Measurements from ENCODE around the gene KCNJ2. TPM values are rescaled to one million over a fixed set of nuclear protein-coding genes. Genes with fewer than 3 reads are reported as not detected.

The KCNJ2 gene
- total and polyA plus RNA-seq, 2 donors (not counting 1 experiment from before 2014, with no cell fraction given) = not detected

- Histone ChIP-seq H3K9me3 (ENCODE audit: control extremely low read depth in 1 of 3, control insufficient read depth in 2 of 3, insufficient read depth in 1 of 3, low read length in 2 of 3) (no peaks in the 10 kb centered on the region), H3K79me2 (ENCODE audit: control insufficient read depth, insufficient read depth, low read length) (no peaks in the 10 kb centered on the region), H3K27ac (ENCODE audit: low read length in 2 of 2) (no peak overlapping the region), H2AFZ (ENCODE audit: insufficient read depth, low read depth, low read length, poor library complexity, severe bottlenecking) (no peak overlapping the region), H3K4me2 (replicated peaks; ENCODE audit: low read depth, low read length, poor library complexity, severe bottlenecking) (no peak overlapping the region), H4K20me1 (ENCODE audit: control insufficient read depth, insufficient read depth, low read length, poor library complexity, severe bottlenecking) (no peaks in the 10 kb centered on the region), H3K36me3 (replicated peaks in 1 of 2; ENCODE audit: control extremely low read depth in 1 of 2, control insufficient read depth in 1 of 2, extremely low read depth in 1 of 2, insufficient read depth in 2 of 2, low read length in 1 of 2) (no peaks in the 10 kb centered on the region), H3K4me3 (ENCODE audit: control extremely low read depth in 1 of 5, extremely low read depth in 1 of 5, insufficient read depth in 1 of 5, low read depth in 2 of 5, low read length in 4 of 5) (no peak overlapping the region), H3K9ac (ENCODE audit: low read length) (no peak overlapping the region), H3K4me1 (ENCODE audit: control insufficient read depth in 2 of 2, insufficient read depth in 2 of 2, low read length in 2 of 2) (no peaks in the 10 kb centered on the region), H3K27me3 (replicated peaks in 1 of 4; ENCODE audit: control extremely low read depth in 1 of 4, control insufficient read depth in 3 of 4, insufficient read depth in 4 of 4, low read length in 3 of 4) (no peaks in the 10 kb centered on the region)
- no CpG with 5 or more reads among the region's 2 CpGs for WGBS (ENCODE audit: insufficient coverage)
- intact Hi-C loops (cut with micrococcal nuclease) = no loop called here
- CTCF ChIA-PET = no interaction called here
- Mint-ChIP-seq H3K27me3 (no peaks in the 10 kb centered on the region), H3K4me3 (no peak overlapping the region), H3K4me1 (no peaks in the 10 kb centered on the region), H3K9me3 (ENCODE audit: insufficient read depth) (no peaks in the 10 kb centered on the region), H3K27ac (no peak overlapping the region)
- POLR2A ChIA-PET = interaction anchor here (0.7 kb wide), 1 partner anchor 12 kb away, joined by 9 read pairs; no protein-coding TSS in a partner anchor
- TF ChIP-seq EZH2 (IDR thresholded peaks at IDR 0.05; ENCODE audit: borderline replicate concordance, insufficient read depth, low read depth, low read length, poor library complexity, severe bottlenecking) (no peak), CTCF (IDR thresholded peaks at IDR 0.05) (no peak)
- no peak for ATAC-seq (ENCODE audit: low read depth)
- DNase-seq = no peak
Measured at GRCh38 chr17:70190959-70191805, 21.9 kb downstream of the KCNJ2 start.

GRCh38 chr17:70195091-70195490, 25.8 kb downstream of the KCNJ2 start:
- Histone ChIP-seq H2AFZ (ENCODE audit: insufficient read depth, low read depth, low read length, poor library complexity, severe bottlenecking) (no peak overlapping the region), H3K36me3 (replicated peaks in 1 of 2; ENCODE audit: control extremely low read depth in 1 of 2, control insufficient read depth in 1 of 2, extremely low read depth in 1 of 2, insufficient read depth in 2 of 2, low read length in 1 of 2) (no peaks in the 10 kb centered on the region), H3K9ac (ENCODE audit: low read length) (no peak overlapping the region), H3K27ac (ENCODE audit: low read length in 2 of 2) (no peak overlapping the region), H3K4me3 (ENCODE audit: control extremely low read depth in 1 of 5, extremely low read depth in 1 of 5, insufficient read depth in 1 of 5, low read depth in 2 of 5, low read length in 4 of 5) (no peak overlapping the region), H3K4me1 (ENCODE audit: control insufficient read depth in 2 of 2, insufficient read depth in 2 of 2, low read length in 2 of 2) (no peaks in the 10 kb centered on the region), H3K27me3 (replicated peaks in 1 of 4; ENCODE audit: control extremely low read depth in 1 of 4, control insufficient read depth in 3 of 4, insufficient read depth in 4 of 4, low read length in 3 of 4) (no peaks in the 10 kb centered on the region), H3K79me2 (ENCODE audit: control insufficient read depth, insufficient read depth, low read length) (no peaks in the 10 kb centered on the region), H4K20me1 (ENCODE audit: control insufficient read depth, insufficient read depth, low read length, poor library complexity, severe bottlenecking) (no peaks in the 10 kb centered on the region), H3K4me2 (replicated peaks; ENCODE audit: low read depth, low read length, poor library complexity, severe bottlenecking) (no peak overlapping the region), H3K9me3 (ENCODE audit: control extremely low read depth in 1 of 3, control insufficient read depth in 2 of 3, insufficient read depth in 1 of 3, low read length in 2 of 3) (no peaks in the 10 kb centered on the region)
- Mint-ChIP-seq H3K27me3 (no peaks in the 10 kb centered on the region), H3K9me3 (ENCODE audit: insufficient read depth) (no peaks in the 10 kb centered on the region), H3K27ac (no peak overlapping the region), H3K4me1 (no peaks in the 10 kb centered on the region), H3K4me3 (no peak overlapping the region)
- intact Hi-C loops (cut with micrococcal nuclease) = no loop called here
- CTCF ChIA-PET = interaction anchor here (0.7 kb wide), 1 partner anchor 319 kb away, joined by 5 read pairs; no protein-coding TSS in a partner anchor
- POLR2A ChIA-PET = no interaction called here
- TF ChIP-seq CTCF (IDR thresholded peaks at IDR 0.05) (no peak), EZH2 (IDR thresholded peaks at IDR 0.05; ENCODE audit: borderline replicate concordance, insufficient read depth, low read depth, low read length, poor library complexity, severe bottlenecking) (no peak)
- DNase-seq = no peak
- ATAC-seq (ENCODE audit: low read depth) = no peak
